ENCODE data around the gene ALDOA.
A peak's percentile ranks its signal among the peaks of the same experiment; 100 is the strongest.

ALDOA gene

GRCh38 chr16:30054451-30054850, 11.1 kb upstream of the ALDOA start:
- Mint-ChIP-seq H3K36me3 (ENCODE audit: low read depth) (no peaks in the 10 kb centered on the region), H3K9me3 (no peaks in the 10 kb centered on the region), H3K4me3 (peak overlapping the region; percentile 65), H3K4me1 (ENCODE audit: low read depth) (peaks cover 18% of the 10 kb centered on the region), H3K27me3 (ENCODE audit: low read depth) (no peaks in the 10 kb centered on the region), H3K27ac (no peak overlapping the region)

GRCh38 chr16:30054959-30055553, 10.5 kb upstream of the ALDOA start:
- H3K9me3 Mint-ChIP-seq, result no peaks in the 10 kb centered on the region
- H3K27ac Mint-ChIP-seq, result peak overlapping the region; percentile 55
- peaks cover 18% of the 10 kb centered on the region for H3K4me1 Mint-ChIP-seq (ENCODE audit: low read depth)
- H3K4me3 Mint-ChIP-seq, result peak overlapping the region; percentile 65
- no peaks in the 10 kb centered on the region for H3K36me3 Mint-ChIP-seq (ENCODE audit: low read depth)
- H3K27me3 Mint-ChIP-seq (ENCODE audit: low read depth), result no peaks in the 10 kb centered on the region

GRCh38 chr16:30060346-30060745, 5.2 kb upstream of the ALDOA start:
- no peak overlapping the region for H3K27ac Mint-ChIP-seq
- H3K4me3 Mint-ChIP-seq, result no peak overlapping the region
- H3K4me1 Mint-ChIP-seq (ENCODE audit: low read depth), result peaks cover 10% of the 10 kb centered on the region
- no peaks in the 10 kb centered on the region for H3K9me3 Mint-ChIP-seq
- peaks cover 7% of the 10 kb centered on the region for H3K36me3 Mint-ChIP-seq (ENCODE audit: low read depth)
- H3K27me3 Mint-ChIP-seq (ENCODE audit: low read depth), result no peaks in the 10 kb centered on the region

GRCh38 chr16:30060836-30061554, 4.6 kb upstream of the ALDOA start:
- no peak overlapping the region for H3K27ac Mint-ChIP-seq
- H3K36me3 Mint-ChIP-seq (ENCODE audit: low read depth), result peaks cover 7% of the 10 kb centered on the region
- H3K27me3 Mint-ChIP-seq (ENCODE audit: low read depth), result no peaks in the 10 kb centered on the region
- no peaks in the 10 kb centered on the region for H3K9me3 Mint-ChIP-seq
- H3K4me1 Mint-ChIP-seq (ENCODE audit: low read depth), result peaks cover 10% of the 10 kb centered on the region
- H3K4me3 Mint-ChIP-seq, result no peak overlapping the region

GRCh38 chr16:30063278-30063892, 2.2 kb upstream of the ALDOA start:
- Mint-ChIP-seq H3K36me3 (ENCODE audit: low read depth) (peaks cover 21% of the 10 kb centered on the region), H3K9me3 (no peaks in the 10 kb centered on the region), H3K27ac (peak overlapping the region; percentile 99), H3K4me1 (ENCODE audit: low read depth) (peaks cover 21% of the 10 kb centered on the region), H3K4me3 (peak overlapping the region; percentile 99), H3K27me3 (ENCODE audit: low read depth) (no peaks in the 10 kb centered on the region)

- Mint-ChIP-seq H3K27me3 (ENCODE audit: low read depth) (no peaks in the 10 kb centered on the region), H3K36me3 (ENCODE audit: low read depth) (peaks cover 29% of the 10 kb centered on the region), H3K4me1 (ENCODE audit: low read depth) (peaks cover 27% of the 10 kb centered on the region), H3K9me3 (no peaks in the 10 kb centered on the region), H3K27ac (peak overlapping the region; percentile 99), H3K4me3 (peak overlapping the region; percentile 99)
These were observed 1.4 kb upstream of the ALDOA start for GRCh38 chr16:30063893-30064728.

- no peaks in the 10 kb centered on the region for H3K9me3 Mint-ChIP-seq
- peaks cover 35% of the 10 kb centered on the region for H3K36me3 Mint-ChIP-seq (ENCODE audit: low read depth)
- peak overlapping the region; percentile 98 for H3K27ac Mint-ChIP-seq
- peaks cover 32% of the 10 kb centered on the region for H3K4me1 Mint-ChIP-seq (ENCODE audit: low read depth)
- no peaks in the 10 kb centered on the region for H3K27me3 Mint-ChIP-seq (ENCODE audit: low read depth)
- H3K4me3 Mint-ChIP-seq, result peak overlapping the region; percentile 99
These were observed 845 bp upstream of the ALDOA start for GRCh38 chr16:30064729-30065101.

GRCh38 chr16:30065943-30066760, 592 bp downstream of the ALDOA start:
- peaks cover 35% of the 10 kb centered on the region for H3K4me1 Mint-ChIP-seq (ENCODE audit: low read depth)
- H3K36me3 Mint-ChIP-seq (ENCODE audit: low read depth), result peaks cover 37% of the 10 kb centered on the region
- no peaks in the 10 kb centered on the region for H3K27me3 Mint-ChIP-seq (ENCODE audit: low read depth)
- peak overlapping the region; percentile 99 for H3K4me3 Mint-ChIP-seq
- H3K9me3 Mint-ChIP-seq, result no peaks in the 10 kb centered on the region
- H3K27ac Mint-ChIP-seq, result peak overlapping the region; percentile 98

GRCh38 chr16:30066761-30067583, 1.4 kb downstream of the ALDOA start:
- Mint-ChIP-seq H3K36me3 (ENCODE audit: low read depth) (peaks cover 40% of the 10 kb centered on the region), H3K9me3 (no peaks in the 10 kb centered on the region), H3K4me3 (peak overlapping the region; percentile 99), H3K27me3 (ENCODE audit: low read depth) (no peaks in the 10 kb centered on the region), H3K4me1 (ENCODE audit: low read depth) (peaks cover 35% of the 10 kb centered on the region), H3K27ac (peak overlapping the region; percentile 98)

- Mint-ChIP-seq H3K4me3 (peak overlapping the region; percentile 99), H3K4me1 (ENCODE audit: low read depth) (peaks cover 37% of the 10 kb centered on the region), H3K27ac (peak overlapping the region; percentile 98), H3K36me3 (ENCODE audit: low read depth) (peaks cover 43% of the 10 kb centered on the region), H3K27me3 (ENCODE audit: low read depth) (no peaks in the 10 kb centered on the region), H3K9me3 (no peaks in the 10 kb centered on the region)
These were observed 2.0 kb downstream of the ALDOA start for GRCh38 chr16:30067584-30067916.

- H3K27me3 Mint-ChIP-seq (ENCODE audit: low read depth), result no peaks in the 10 kb centered on the region
- no peaks in the 10 kb centered on the region for H3K9me3 Mint-ChIP-seq
- peak overlapping the region; percentile 65 for H3K4me3 Mint-ChIP-seq
- peaks cover 37% of the 10 kb centered on the region for H3K4me1 Mint-ChIP-seq (ENCODE audit: low read depth)
- H3K36me3 Mint-ChIP-seq (ENCODE audit: low read depth), result peaks cover 43% of the 10 kb centered on the region
- peak overlapping the region; percentile 79 for H3K27ac Mint-ChIP-seq
These were observed 2.8 kb downstream of the ALDOA start for GRCh38 chr16:30068333-30068732.

GRCh38 chr16:30068750-30069610, 3.4 kb downstream of the ALDOA start:
- no peaks in the 10 kb centered on the region for H3K27me3 Mint-ChIP-seq (ENCODE audit: low read depth)
- H3K9me3 Mint-ChIP-seq, result no peaks in the 10 kb centered on the region
- peak overlapping the region; percentile 65 for H3K4me3 Mint-ChIP-seq
- peak overlapping the region; percentile 79 for H3K27ac Mint-ChIP-seq
- peaks cover 33% of the 10 kb centered on the region for H3K4me1 Mint-ChIP-seq (ENCODE audit: low read depth)
- H3K36me3 Mint-ChIP-seq (ENCODE audit: low read depth), result peaks cover 46% of the 10 kb centered on the region

All from T-helper 1 cell treated with Interleukin-12 subunit alpha and Interleukin-12 subunit beta and Interleukin-4 antibody, amounts not matched to agents 30 μg/mL and 1 μg/mL, for 36 hours (primary cell).